Measurements from ENCODE around the gene CARD14. TPM values are rescaled to one million over a fixed set of nuclear protein-coding genes. Genes with fewer than 3 reads are reported as not detected.

The CARD14 gene
- total RNA-seq, 1 experiment from 2014 or later: 0.24 TPM

GRCh38 chr17:80129006-80129565 is 40.7 kb upstream of the CARD14 start:
- Histone ChIP-seq H3K23ac (ENCODE audit: insufficient read length, low read depth, low read length) (no peak overlapping the region), H3K4me1 (ENCODE audit: insufficient read depth, low read length) (peaks cover 6% of the 10 kb centered on the region; the same call in 1 of the 2 replicates), H3K27me3 (ENCODE audit: insufficient read depth, low read length) (no peaks in the 10 kb centered on the region), H2AK5ac (ENCODE audit: insufficient read length, low read length) (no peak overlapping the region), H3K9ac (ENCODE audit: extremely low read depth, insufficient read length, low read length) (no peak overlapping the region), H3K23me2 (ENCODE audit: insufficient read length, low read depth, low read length, poor library complexity, severe bottlenecking) (no peaks in the 10 kb centered on the region), H4K91ac (ENCODE audit: insufficient read length, low read depth, low read length) (no peak overlapping the region), H4K5ac (ENCODE audit: insufficient read length, low read depth, low read length) (no peak overlapping the region), H2BK15ac (ENCODE audit: low read depth, low read length) (no peak overlapping the region), H2BK20ac (ENCODE audit: low read depth, low read length, poor library complexity, severe bottlenecking) (no peak overlapping the region), H3K4ac (ENCODE audit: low read depth, low read length) (no peak overlapping the region), H3K79me2 (ENCODE audit: insufficient read depth, low read length) (no peaks in the 10 kb centered on the region), H3K4me2 (ENCODE audit: insufficient read depth, insufficient read length, low read length) (no peak overlapping the region), H2AFZ (ENCODE audit: low read length) (no peak overlapping the region), H3K27ac (ENCODE audit: insufficient read length, low read depth, low read length) (no peak overlapping the region), H3K14ac (ENCODE audit: insufficient read depth, low read length) (no peak overlapping the region), H3K9me3 (ENCODE audit: control insufficient read depth, low read depth, low read length) (no peaks in the 10 kb centered on the region), H3K18ac (ENCODE audit: insufficient read length, low read depth, low read length) (no peak overlapping the region), H4K8ac (replicated peaks; ENCODE audit: insufficient read length, low read depth, low read length) (no peak overlapping the region), H3T11ph (ENCODE audit: low read length) (no peak overlapping the region), H3K79me1 (ENCODE audit: insufficient read depth, low read depth, low read length, poor library complexity, severe bottlenecking) (no peaks in the 10 kb centered on the region), H2BK120ac (ENCODE audit: low read depth, low read length, poor library complexity, severe bottlenecking) (no peak overlapping the region), H2BK5ac (ENCODE audit: insufficient read length, low read length) (no peak overlapping the region), H3K56ac (ENCODE audit: insufficient read length, low read depth, low read length) (no peak overlapping the region), H4K20me1 (ENCODE audit: control insufficient read depth, insufficient read depth, insufficient read length) (no peaks in the 10 kb centered on the region), H2BK12ac (ENCODE audit: insufficient read length, low read depth, low read length) (no peak overlapping the region)
- WGBS (ENCODE audit: extremely low coverage, insufficient read length, low lambda C conversion rate): no CpG with 5 or more reads among the region's 4 CpGs
- H3K36me3 Mint-ChIP-seq (ENCODE audit: insufficient read depth in 1 of 3, low read depth in 3 of 3): peaks cover 3 to 16% (median 16%) of the 10 kb centered on the region in 3 experiments; a peak in 6 of 7 replicates
- H3K9me3 Mint-ChIP-seq: no peaks in the 10 kb centered on the region
- H3K4me3 Mint-ChIP-seq: no peak overlapping the region
- H3K27ac Mint-ChIP-seq: 0 out of 7 replicates have a peak overlapping the region, but pooled peaks of 2 of the 3 experiments have one; percentile 18 to 47
- peaks cover 22 to 34% of the 10 kb centered on the region in 2 experiments for H3K4me1 Mint-ChIP-seq
- TF ChIP-seq CTCF (conservative IDR thresholded peaks at IDR 0.05): no peak
- H3K27me3 Mint-ChIP-seq (ENCODE audit: low read depth): peaks cover 3% of the 10 kb centered on the region; the same call in 1 of the 2 replicates
- DNase-seq: no peak
